ENCODE results near the gene BMS1.

- TF ChIP-seq POLR2A (IDR thresholded peaks at IDR 0.05) (no peak), CTCF (IDR thresholded peaks at IDR 0.05) (no peak)
These were observed 5.9 kb upstream of the BMS1 start for GRCh38 chr10:42776681-42777080.

Measured in adrenal gland (tissue), 5 donors.